NCI-H82 treated with DMSO at 0.1 percent for 48 hours (cell line): ENCODE results near the gene SMDT1.
"Not testable (repeated sequence)": the region's sequence is repeated elsewhere in the genome, so short reads cannot be mapped to it uniquely, and the experiment has no call there.

Experiments used
- DNase-seq: peaks from one replicate; lab custom pipeline; 2025; ENCODE audit not compliant: unreplicated experiment; lab: John Stamatoyannopoulos, UW

SMDT1 gene

DNA sequence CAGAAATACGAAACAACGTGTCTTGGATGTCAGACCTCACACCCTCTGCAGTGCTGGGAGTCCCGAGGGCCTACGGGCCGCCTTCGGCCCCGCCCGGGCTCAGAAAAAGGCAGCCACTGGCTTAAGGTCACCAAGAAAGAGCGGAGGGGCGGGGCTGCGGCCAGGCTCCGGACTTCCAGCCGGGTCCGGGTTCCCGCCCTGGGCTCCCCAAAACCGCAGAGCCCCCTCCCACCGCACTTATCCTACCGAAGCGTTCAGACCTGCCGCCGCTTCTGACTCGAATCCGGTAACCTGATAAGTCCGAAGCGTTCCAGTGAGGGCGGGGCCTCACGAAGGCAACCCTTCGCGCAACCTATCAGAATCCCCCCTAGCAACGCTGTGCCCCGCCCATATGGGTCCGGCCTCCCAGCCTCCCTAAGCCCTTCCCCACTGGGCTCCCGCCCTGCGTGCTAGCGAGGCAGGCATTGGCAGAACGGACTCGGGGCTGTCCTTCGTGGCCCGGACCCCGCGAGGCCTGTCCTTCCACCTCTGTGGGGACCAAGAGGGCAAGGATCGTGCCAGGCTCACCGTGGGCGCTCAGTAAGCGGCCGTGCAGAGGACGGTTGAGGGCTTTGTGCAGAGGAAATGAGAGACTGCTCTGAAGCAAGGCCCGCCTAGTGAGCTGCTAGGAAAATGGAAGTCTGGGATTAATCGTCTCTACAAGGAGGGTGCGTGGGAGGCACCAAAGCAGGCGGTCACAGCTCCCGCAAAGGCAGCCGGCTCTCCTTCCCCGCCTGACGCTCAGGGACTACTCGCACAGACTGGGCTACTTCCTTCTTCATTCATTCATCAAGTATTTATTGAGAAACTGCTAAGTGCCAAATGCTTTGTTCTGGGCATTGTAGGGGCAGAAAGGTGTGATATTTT, 8.7 kb upstream of the SMDT1 start, which contains the start of gene NAGA:
Gene NAGA, minus strand, starts transcription at position 296 of the 906 bp plus-strand sequence. CDS start 515 bp downstream, outside the sequence.
- DNase-seq, result peak; percentile 77

DNA sequence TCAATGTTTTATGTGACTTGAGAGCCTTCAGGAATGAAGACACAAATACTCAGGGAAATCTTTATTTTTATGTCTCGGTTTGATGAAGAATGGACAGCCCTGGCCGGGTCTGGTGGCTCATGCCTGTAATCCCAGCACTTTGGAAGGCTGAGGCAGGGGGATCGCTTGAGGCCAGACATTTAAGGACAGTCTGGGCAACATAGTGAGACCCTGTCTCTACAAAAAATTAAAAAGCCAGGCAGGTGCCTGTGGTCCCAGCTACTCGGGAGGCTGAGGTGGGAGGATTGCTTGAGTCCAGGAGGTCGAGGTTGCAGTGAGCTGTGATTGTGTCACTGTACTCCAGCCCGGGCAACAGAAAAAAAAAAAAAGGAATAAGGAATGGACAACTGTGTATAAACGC, 8.0 kb upstream of the SMDT1 start:
- not testable (repeated sequence) for DNase-seq

DNA sequence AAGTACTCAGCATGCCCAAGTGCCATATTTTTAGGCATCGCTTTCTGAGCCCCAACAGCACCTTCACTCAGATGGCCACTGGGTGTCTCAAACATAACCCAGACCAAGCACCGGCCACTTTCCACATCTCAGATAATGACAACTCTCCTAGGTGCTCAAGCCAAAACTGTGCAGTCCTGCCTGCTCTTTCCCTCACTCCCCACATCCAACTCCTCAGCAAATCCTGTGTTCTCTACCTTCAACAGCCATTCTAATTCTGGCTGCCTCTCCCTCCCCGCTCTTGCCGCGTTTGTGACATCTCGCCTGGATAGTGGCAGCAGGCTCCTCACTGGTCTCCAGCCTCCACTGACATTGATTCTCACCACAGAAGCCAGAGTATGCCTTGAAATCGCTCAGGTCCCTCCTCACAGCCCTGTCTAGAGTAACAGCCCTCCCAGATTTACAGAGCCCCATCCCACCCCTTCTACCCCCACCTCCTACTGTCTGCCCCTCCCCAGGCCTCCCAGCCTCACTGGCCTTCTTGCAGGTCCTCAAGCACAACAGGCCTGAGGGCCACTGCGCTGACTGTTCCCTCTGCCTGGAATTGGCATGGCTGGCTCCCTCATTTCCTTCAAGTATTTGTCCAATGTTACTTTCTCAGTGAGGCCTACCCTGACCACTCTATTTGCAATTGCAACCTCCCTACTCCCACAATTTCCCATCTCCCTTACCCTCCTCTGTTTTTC, 6.7 kb upstream of the SMDT1 start:
- no peak for DNase-seq

DNA sequence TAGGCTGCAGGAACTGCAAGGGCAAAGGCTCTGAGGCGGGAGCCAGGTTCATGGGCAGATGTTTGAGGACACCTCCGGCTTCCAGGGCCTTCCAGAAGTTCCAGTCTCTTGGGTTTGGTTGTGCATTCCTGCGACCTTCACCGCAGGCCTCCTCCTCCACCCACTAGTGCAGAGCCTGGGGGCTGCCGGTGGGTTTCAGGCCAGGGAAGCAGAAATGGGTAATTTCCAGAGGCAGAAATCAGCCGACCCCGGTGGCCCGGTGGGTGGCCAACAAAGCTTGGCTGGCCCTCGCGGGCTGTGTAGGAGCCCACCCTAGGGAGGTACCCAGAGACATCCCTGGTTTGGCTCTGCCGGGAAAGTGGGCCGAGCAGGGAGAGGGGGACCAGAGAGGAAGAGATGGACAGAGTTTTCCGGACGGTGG, 5.9 kb upstream of the SMDT1 start:
- DNase-seq, result no peak

DNA sequence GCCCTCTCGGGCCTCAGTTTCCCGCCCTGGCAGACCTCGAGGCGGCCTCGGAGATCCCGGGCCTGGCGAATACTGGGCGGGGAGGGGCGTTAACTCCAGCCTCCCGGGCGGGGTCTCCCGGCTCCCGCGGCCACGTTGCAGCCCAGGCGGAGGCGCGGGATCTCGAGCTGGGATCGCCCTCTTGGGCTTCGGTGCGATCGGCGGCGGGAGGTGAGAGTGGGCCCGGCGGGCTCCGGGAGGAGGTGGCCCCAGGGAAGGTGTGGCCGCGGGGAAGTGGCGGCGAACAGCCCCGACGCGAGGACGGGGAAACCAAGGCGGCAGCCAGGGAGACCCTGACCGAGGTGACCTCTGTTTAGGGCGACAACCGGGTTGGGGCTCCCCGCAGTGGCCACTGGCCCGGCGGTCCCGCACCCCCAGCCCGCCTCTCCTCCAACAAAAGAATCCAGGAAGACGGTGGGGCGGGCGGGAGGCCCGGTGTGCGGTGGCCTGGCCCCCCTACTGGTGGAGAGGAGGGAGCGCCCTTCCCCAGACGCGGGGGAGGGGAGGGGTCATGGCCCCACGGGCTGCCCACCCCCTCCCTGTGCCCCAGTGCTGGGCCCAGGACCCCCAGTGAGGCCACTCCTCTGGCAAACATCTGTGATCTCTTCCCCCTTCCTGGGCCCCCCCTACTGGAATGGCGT, 5.2 kb upstream of the SMDT1 start, which contains the start of gene PHETA2:
Gene PHETA2, plus strand, starts transcription at position 117 of the 680 bp plus-strand sequence. CDS start 3,046 bp downstream, outside the sequence.
- DNase-seq, result no peak

DNA sequence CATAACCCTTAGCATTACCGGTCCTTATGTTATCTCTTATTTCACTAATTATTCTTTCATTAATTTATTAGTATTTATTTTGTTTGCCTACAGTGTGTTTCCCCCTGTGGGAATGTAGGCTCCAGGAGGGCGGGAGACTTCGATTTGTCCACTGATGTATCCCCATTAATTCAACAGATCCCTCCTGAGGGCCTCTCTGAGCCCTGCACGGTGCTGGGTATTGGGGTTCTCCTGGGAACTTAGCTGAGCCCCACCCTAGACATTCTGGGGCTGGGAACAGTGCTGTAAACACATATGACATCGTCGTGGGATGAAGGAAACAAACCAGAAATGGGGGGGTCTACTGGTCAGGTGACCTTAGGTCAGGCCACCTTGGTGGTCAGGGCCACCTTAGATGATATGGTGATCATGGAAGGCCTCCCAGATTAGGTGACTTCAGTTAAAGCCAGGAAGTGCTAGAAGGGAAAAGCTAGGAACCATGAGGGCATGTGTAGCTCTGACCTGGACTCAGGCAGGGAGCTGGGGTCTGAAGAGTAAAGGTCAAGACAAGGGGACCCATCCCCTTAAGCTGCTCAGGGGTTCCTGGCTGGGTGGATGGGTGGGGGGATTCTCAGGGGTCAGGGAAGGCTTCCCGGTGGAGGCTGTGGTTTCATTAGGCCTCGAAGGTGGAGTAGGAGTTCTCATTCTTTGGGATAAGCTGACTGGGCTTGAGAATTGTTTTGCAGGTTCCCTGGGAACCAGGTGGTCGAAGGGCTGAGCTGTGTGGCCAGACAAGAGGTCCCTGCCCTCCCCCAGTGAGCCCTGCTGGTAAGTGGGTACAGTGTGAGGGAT, 4.4 kb upstream of the SMDT1 start:
- no peak for DNase-seq

DNA sequence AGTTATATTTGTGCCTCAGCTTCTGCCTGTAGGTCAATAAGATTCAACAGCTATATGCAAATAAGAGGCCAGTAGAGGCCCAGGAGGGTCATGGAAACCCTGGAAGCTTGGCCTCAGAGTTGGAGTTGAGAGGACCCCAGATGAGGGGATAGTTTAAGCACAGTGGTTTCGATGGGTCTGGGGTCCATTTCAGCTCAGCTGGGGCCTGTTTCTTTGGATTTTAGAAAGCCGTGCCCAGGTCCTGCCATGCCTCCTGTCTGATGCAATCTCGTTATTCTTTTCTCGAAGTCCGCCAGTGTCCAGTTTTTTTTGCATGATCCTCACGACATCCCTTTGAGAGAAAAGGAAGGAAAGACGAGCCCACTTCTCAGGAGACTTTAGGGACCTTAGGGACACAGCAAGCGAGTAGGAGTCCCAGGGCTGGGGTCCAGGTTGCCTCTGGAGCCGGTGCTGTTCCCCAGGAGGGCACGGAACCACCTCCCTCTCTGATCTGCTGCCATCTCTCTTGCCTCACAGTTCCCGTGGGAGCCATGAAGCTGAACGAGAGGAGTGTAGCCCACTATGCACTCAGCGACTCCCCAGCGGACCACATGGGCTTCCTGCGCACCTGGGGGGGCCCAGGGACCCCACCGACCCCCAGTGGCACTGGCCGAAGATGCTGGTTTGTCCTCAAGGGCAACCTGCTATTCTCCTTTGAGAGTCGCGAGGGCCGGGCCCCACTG, 2.6 kb upstream of the SMDT1 start:
- DNase-seq, result no peak

DNA sequence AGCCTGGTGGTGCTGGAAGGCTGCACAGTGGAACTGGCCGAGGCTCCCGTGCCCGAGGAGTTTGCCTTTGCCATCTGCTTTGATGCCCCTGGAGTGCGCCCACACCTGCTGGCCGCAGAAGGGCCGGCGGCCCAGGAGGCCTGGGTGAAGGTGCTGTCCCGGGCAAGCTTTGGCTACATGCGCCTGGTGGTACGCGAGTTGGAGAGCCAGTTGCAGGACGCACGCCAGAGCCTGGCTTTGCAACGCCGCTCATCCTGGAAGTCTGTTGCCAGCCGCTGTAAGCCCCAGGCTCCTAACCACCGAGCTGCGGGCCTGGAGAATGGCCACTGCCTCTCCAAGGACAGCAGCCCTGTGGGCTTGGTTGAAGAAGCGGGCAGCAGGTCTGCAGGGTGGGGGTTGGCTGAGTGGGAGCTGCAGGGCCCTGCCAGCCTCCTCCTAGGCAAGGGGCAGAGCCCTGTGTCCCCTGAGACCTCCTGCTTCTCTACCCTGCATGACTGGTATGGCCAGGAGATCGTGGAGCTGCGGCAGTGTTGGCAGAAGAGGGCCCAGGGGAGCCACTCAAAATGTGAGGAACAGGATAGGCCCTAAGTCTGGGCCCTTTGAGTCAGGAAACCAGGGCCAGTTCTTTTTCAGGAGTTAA, 1.9 kb upstream of the SMDT1 start:
- no peak for DNase-seq

DNA sequence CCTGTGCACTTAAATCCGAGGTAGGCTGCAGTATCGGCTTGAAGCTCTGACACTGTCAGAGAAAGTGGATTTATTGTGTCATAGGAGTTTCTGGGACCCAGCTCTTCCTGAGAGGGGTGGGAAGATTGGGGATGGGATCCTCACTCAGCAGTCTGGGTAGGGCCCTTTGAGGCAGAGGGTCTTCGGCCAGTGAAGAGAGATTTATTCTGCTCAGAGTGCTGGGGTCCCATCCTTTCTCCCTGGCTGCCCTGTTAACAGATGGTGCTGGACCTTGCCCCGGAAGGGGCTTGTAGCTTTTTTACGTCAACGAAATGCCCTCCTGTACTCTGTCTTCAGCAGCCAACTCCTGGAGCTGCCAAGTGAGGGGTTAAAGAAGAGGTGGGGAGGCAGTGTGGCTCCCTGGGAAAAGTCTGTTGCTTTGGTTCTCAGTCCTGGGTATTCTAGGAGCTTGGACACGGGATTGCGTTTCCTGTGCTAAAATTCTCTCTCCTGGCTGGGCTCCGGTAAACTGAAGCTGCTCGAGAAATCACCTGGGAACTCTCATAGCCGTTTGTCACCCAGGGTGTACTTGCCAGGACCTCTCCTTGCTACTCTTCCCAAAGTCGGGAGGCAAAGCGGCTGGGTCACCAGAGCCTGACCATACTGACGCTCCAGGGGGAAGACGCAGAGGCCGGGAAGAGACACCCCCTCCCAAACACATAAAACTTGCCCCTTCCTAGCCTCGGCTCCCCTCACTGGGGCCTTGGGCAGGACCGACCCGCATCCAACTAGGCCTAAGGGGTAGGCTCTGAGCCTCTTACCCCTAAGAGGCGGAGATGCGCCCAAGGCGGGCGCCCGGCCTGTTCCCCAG, 806 bp upstream of the SMDT1 start:
- no peak for DNase-seq

DNA sequence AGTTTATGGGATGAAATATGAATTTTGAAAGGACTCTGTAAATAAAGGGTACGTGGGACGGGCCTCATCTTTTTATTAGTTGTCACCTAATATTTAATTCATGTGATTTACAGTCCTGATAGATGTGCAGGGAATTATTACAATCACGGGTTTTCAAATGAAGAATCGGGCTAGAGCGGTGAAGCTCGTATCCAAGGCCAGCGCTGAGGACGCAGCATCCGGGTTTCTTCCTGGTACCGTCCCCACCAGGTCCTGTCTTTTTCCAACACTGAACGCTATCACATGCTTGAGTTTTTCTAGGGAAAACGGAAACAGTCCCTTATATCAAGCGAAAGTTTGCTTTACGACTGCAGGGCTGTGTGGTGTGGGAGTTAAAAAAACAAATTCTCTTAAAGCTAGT, 787 bp downstream of the SMDT1 start:
- DNase-seq, result no peak

DNA sequence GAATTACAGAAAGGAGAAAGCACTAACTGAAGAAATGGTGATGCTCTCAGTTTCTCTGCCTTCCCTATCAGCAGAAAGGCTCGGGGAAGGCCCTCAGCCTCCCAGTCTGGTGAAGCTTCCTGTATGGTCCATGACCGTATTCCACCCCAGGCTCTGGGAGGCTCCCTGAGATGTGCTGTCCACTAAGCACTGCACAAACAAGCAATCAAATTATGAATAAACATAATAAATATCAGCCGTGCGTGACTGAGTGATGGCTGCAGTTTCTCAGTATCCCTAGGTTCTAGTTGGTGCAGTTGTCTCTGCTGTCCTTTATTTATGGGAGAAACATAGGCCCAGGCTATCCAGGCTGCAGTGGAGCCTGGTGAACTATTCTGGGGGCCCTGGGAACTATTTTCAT, 3.6 kb downstream of the SMDT1 start:
- no peak for DNase-seq

DNA sequence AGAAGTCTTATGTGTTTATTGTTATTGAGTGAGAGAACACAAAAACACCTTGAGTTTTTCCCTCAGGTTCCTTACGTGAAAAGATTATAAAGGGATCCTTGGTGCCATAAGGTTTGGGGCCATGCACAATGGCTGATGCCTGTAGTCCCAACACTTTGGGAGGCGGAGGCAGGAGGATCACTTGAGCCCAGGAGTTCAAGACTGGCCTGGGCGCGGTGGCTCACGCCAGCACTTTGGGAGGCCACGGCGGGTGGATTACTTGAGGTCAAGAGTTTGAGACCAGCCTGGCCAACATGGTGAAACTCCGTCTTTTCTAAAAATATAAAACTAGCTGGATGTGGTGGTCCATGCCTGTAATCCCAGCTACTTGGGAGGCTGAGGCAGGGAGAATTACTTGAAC, 5.4 kb downstream of the SMDT1 start:
- DNase-seq, result no peak

DNA sequence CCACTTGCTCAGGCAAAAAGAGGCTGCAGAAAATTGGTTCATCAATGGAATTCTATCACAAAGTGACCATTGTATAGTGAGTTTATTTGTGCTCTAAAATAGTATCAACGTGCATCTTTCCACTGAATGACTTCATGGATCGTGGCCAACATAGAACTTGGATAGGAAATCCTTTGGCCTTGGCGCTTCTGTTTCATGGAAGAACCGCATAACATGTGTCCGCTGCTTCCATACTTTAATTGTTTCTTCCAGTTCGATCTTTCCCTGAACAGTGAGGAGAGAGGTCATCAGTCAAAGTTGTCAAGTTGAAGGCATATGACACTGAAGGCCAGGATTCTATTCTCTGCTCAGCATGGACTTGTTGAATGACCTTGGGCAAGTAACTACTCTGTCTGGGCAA, 6.6 kb downstream of the SMDT1 start:
- no peak for DNase-seq

DNA sequence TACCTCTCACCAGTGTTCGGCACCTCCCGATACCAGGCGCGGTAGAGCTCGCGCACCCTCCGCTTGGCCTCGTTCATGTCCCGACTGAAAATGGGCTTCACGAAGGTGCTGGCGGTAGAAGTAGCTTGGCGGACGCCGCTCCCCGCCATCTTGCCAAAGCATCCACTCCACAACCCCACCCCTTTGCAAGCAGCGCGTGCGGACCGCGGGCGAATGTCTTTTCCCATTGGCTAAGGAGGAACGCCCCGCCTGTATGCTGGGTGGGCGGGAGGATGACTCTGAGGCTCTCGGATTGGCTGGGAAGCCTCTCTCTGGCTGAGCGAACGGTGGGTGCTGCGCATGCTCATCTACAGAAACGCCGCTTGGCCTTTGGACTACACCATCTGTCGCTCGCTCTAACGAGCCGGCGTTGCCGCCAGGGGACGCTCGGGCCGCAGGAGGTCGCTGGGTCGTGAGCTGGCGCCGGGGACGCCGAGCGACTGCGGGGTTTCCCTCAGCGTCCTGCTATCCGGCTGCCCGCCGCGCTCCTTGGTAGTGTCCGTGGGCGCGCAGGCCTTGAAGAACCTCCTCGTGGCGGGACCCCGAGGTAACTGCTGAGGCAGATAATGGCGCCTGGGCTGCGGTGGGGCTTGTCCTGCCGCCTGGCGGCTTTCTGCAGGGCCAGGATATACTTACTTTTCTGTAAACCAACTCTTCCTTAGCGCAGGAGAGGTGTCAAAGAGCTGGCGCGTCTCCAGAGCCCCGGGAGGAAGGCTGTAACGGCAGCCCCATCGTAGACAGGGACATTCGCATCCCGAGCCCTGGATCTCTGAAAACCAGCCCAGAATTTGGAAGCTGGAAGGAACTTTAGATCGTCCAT, 11.3 kb downstream of the SMDT1 start, which contains the start of gene NDUFA6:
Gene NDUFA6, minus strand, starts transcription at position 177 of the 859 bp plus-strand sequence. Its CDS starts 28 bp downstream, at position 149.
- DNase-seq, result peak; percentile 95

DNA sequence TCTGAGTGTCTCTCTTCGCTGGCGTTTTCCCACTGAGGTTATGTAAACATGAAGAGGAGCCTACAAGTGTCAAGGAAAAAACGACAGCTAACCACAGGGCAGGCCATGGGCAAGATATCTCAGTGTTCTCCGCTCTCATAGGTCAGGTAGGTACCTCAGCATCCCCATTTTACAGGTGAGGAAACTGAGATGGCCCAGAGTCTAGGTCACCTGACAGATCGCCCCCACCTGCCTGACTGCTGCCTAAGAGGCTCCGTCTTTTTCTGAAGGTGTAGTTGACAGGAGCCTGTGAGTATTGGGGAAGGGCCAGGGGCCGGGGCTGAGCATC, 11.9 kb downstream of the SMDT1 start:
- no peak for DNase-seq

DNA sequence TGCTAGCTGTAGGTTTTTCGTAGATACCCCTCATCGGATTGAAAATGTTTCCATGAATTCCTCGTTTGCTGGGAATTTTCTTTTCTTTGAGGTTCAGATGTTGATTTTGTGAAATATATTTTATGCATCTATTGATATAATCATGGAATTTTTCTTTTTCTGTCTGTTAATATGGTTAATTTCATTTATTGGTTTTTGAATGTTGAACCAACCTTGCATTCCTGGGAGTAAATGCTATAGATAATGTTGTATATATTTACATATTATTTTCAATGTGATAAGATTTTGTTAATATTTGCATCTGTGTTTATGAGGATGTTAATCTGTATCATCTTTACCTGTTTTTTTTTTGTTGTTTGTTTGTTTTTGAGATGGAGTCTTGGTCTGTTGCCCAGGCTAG, 21.7 kb downstream of the SMDT1 start:
- no peak for DNase-seq

DNA sequence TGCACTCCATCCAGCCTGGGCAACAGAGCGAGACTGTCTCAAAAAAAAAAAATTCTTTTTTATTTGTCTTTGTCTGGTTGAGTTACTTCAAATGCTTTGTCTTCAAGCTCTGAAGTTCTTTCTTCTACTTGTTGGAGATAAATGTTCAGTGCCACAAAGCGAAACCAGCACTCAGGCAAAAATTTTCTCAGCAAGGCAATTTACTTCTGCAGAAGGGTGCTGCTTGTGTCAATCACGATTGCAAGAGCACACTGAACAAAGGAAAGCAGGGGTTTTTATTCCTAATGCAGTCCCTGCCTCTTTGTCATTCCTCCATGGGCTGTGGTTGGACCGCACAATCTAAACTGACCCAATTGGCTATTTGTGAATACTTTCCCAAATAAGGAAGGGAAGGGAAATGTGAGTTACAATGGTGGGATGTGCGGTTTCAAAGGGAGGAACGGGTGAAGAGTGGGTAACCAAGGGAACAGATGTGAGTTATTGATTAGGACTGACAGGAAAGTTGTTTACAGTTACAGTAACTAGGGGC, 24.9 kb downstream of the SMDT1 start:
- not testable (repeated sequence) for DNase-seq
